HG02840 (cell line): ENCODE results near the gene IQGAP3.

Experiments
- ATAC-seq: cut with Tn5 transposase; IDR thresholded peaks from one replicate; pipeline ENCODE4 v1.9.1; 2021; ENCODE audit warnings: mild to moderate bottlenecking, moderate library complexity, moderate number of reproducible peaks; ENCODE audit not compliant: unreplicated experiment, low FRiP score

The IQGAP3 gene

GRCh38 chr1:156498432-156499193, 73.8 kb downstream of the IQGAP3 start:
- no peak for ATAC-seq

- no peak for ATAC-seq
Observed at GRCh38 chr1:156497743-156498431, 74.5 kb downstream of the IQGAP3 start.

GRCh38 chr1:156497078-156497742, 75.2 kb downstream of the IQGAP3 start:
- ATAC-seq: no peak

- ATAC-seq: no peak
Observed at GRCh38 chr1:156496211-156496761, 76.1 kb downstream of the IQGAP3 start.

- ATAC-seq: no peak
Observed at GRCh38 chr1:156495401-156496140, 76.8 kb downstream of the IQGAP3 start.

- ATAC-seq: no peak
Observed at GRCh38 chr1:156494309-156494895, 78.0 kb downstream of the IQGAP3 start.

- ATAC-seq: no peak
Observed at GRCh38 chr1:156493742-156494141, 78.6 kb downstream of the IQGAP3 start.

GRCh38 chr1:156493154-156493631, 79.2 kb downstream of the IQGAP3 start:
- ATAC-seq: no peak

- no peak for ATAC-seq
Observed at GRCh38 chr1:156492591-156493080, 79.7 kb downstream of the IQGAP3 start.

GRCh38 chr1:156492013-156492590, 80.3 kb downstream of the IQGAP3 start:
- ATAC-seq: no peak

GRCh38 chr1:156491151-156491949, 81.0 kb downstream of the IQGAP3 start:
- no peak for ATAC-seq

- no peak for ATAC-seq
Observed at GRCh38 chr1:156490401-156491032, 81.8 kb downstream of the IQGAP3 start.

- ATAC-seq: no peak
Observed at GRCh38 chr1:156489935-156490293, 82.5 kb downstream of the IQGAP3 start.

- peak; percentile 16 for ATAC-seq
Observed at GRCh38 chr1:156489166-156489934, 83.0 kb downstream of the IQGAP3 start.

GRCh38 chr1:156488566-156489165, 83.7 kb downstream of the IQGAP3 start:
- peak; percentile 57 for ATAC-seq

GRCh38 chr1:156487862-156488261, 84.5 kb downstream of the IQGAP3 start:
- ATAC-seq: no peak
